ENCODE results near the gene BLOC1S5. TPM values are rescaled to one million over a fixed set of nuclear protein-coding genes. Genes with fewer than 3 reads are reported as not detected.

The BLOC1S5 gene
- total RNA-seq, 2 experiments from 2014 or later = 22.6 to 30.7 TPM

DNA sequence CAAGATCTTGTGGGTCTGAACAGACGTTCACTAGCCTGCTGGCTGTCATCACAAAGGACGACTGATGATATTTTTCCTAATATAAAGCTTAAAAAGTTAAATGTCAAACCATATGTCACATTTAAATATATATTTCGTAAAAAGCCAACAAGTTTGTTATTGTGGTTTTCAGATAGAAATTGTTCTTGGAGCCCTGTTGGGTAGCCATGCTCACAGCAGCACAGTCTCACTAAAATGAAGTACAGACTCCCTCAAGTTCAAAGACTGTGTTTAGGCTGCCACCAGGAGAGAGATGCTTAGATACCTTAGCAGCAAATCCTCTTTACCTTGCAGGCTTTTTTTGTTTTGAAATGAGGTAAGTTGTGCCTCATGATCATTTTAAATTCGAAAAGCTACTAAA lies 20.4 kb upstream of the BLOC1S5 start:
- Histone ChIP-seq H3K9me2 (ENCODE audit: insufficient read depth, low read length) (no peaks in the 10 kb centered on the region), H3K79me2 (ENCODE audit: insufficient read depth, low read depth, low read length) (peaks cover 16% of the 10 kb centered on the region; the same call in 1 of the 2 replicates)

DNA sequence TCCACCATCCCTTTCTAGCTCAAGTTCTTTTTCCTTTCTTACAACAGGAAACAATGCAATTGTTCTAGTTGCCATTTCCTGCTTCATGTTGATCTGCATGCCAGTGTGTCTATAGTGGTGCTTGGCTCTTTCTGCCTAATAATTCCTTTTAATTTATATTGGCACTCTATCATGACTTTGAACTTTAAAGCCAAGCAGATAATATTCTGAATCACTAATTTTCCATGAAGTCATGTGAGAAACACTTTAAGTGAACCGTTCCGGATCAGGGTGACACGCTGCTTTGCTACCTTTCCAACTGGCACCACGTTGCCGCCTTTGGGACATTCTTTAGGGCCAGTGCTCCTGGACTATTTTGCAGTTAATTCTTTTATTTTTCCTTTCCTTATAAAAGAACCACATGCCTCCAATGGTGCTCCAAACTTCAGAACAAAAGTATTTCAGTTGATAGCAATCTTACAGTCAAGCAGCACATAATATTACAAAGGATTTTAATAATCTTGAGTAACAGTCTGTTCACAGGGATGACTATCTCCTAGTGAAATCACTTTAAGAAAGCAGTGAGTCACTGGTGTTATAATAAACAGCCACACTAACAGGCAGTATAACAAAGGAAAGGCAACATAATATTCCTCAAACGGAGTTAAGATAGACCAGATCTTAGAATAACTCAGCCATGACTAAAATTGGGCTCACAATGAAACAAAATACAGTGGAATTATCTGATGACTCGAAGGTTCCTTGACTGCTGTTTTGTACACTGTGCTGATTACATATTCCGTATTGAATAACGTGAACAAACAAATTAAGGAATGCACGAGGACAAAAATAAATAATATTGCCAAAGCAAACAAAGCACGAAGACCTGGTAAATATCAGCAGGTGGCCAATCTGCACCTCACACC lies 19.0 kb upstream of the BLOC1S5 start:
- BruUV-seq (replicated peaks) = no TSS peak
- TF ChIP-seq CTCF (conservative IDR thresholded peaks at IDR 0.05; ENCODE audit: low read length) (no peak), EZH2phosphoT487 (IDR thresholded peaks at IDR 0.05; ENCODE audit: borderline replicate concordance, low read depth, low read length) (no peak)
- Histone ChIP-seq H3K27ac (ENCODE audit: low read depth, low read length, poor library complexity, severe bottlenecking) (no peak overlapping the region), H3K4me1 (ENCODE audit: insufficient read depth, low read length, poor library complexity, severe bottlenecking) (no peaks in the 10 kb centered on the region), H3K9me2 (ENCODE audit: insufficient read depth, low read length) (no peaks in the 10 kb centered on the region), H3K4me3 (ENCODE audit: low read depth, low read length, poor library complexity, severe bottlenecking) (no peak overlapping the region), H3K4me2 (ENCODE audit: low read length) (no peak overlapping the region), H3K36me3 (ENCODE audit: insufficient read depth, low read length) (peaks cover 92% of the 10 kb centered on the region), H3K79me2 (ENCODE audit: insufficient read depth, low read depth, low read length) (peaks cover 16% of the 10 kb centered on the region; the same call in 1 of the 2 replicates), H4K20me1 (ENCODE audit: insufficient read depth, low read length) (no peaks in the 10 kb centered on the region), H2AFZ (ENCODE audit: low read length) (no peak overlapping the region), H3K9me3 (ENCODE audit: low read length) (no peaks in the 10 kb centered on the region; the same call in 1 of the 2 replicates)
- DNase-seq (ENCODE audit: low spot score) = no peak
- CTCF ChIA-PET (ENCODE audit: unreplicated experiment) = no interaction called here
- POLR2A ChIA-PET = no interaction called here
- intact Hi-C loops (cut with micrococcal nuclease; ENCODE audit: unreplicated experiment) = no loop called here

More for the DNA sequence above, 20.4 kb upstream of the BLOC1S5 start:
- TF ChIP-seq CTCF (conservative IDR thresholded peaks at IDR 0.05; ENCODE audit: low read length) = no peak
- TF ChIP-seq EZH2phosphoT487 (IDR thresholded peaks at IDR 0.05; ENCODE audit: borderline replicate concordance, low read depth, low read length) = no peak
- H2AFZ ChIP-seq (ENCODE audit: low read length) = no peak overlapping the region
- intact Hi-C loops (cut with micrococcal nuclease; ENCODE audit: unreplicated experiment) = no loop called here
- POLR2A ChIA-PET = interaction anchor here (0.8 to 1.0 kb wide), 2 partner anchors 12 to 19 kb away, joined by 3 to 4 read pairs; no protein-coding TSS in a partner anchor
- H3K9me3 ChIP-seq (ENCODE audit: low read length) = peaks cover 9% of the 10 kb centered on the region; the same call in 1 of the 2 replicates
- DNase-seq (ENCODE audit: low spot score) = no peak
- no peak overlapping the region for H3K27ac ChIP-seq (ENCODE audit: low read depth, low read length, poor library complexity, severe bottlenecking)
- BruUV-seq (replicated peaks) = no TSS peak
- no peaks in the 10 kb centered on the region for H4K20me1 ChIP-seq (ENCODE audit: insufficient read depth, low read length)
- H3K4me3 ChIP-seq (ENCODE audit: low read depth, low read length, poor library complexity, severe bottlenecking) = no peak overlapping the region
- H3K4me1 ChIP-seq (ENCODE audit: insufficient read depth, low read length, poor library complexity, severe bottlenecking) = no peaks in the 10 kb centered on the region
- CTCF ChIA-PET (ENCODE audit: unreplicated experiment) = interaction anchor here (0.7 kb wide), 1 partner anchor 18 kb away, joined by 3 read pairs; no protein-coding TSS in a partner anchor
- H3K4me2 ChIP-seq (ENCODE audit: low read length) = no peak overlapping the region
- peaks cover 92% of the 10 kb centered on the region for H3K36me3 ChIP-seq (ENCODE audit: insufficient read depth, low read length)

DNA sequence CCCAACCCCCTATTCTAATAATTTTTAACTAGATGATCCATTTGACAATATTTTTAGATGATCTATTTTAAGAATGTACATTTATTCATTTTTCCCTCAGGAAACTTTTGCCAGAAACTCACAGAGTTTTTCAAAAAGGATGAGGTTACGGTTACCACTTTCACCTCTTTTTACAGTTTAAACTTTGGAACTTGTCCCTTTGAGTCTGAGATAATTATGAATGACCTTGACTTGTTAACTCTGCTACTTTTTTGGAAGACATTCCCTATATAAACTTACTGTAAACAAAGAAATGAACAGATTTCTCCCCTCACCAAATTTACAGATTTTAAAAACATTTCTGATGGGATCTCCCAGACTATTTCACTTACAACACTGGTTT lies 18.4 kb upstream of the BLOC1S5 start:
- Histone ChIP-seq H3K79me2 (ENCODE audit: insufficient read depth, low read depth, low read length) (peaks cover 16% of the 10 kb centered on the region; the same call in 1 of the 2 replicates), H2AFZ (ENCODE audit: low read length) (no peak overlapping the region), H3K27ac (ENCODE audit: low read depth, low read length, poor library complexity, severe bottlenecking) (no peak overlapping the region), H3K9me3 (ENCODE audit: low read length) (no peaks in the 10 kb centered on the region), H3K9me2 (ENCODE audit: insufficient read depth, low read length) (no peaks in the 10 kb centered on the region), H3K36me3 (ENCODE audit: insufficient read depth, low read length) (peaks cover 91% of the 10 kb centered on the region), H3K4me1 (ENCODE audit: insufficient read depth, low read length, poor library complexity, severe bottlenecking) (no peaks in the 10 kb centered on the region), H3K4me3 (ENCODE audit: low read depth, low read length, poor library complexity, severe bottlenecking) (no peak overlapping the region), H3K4me2 (ENCODE audit: low read length) (no peak overlapping the region), H4K20me1 (ENCODE audit: insufficient read depth, low read length) (no peaks in the 10 kb centered on the region)
- TF ChIP-seq CTCF (conservative IDR thresholded peaks at IDR 0.05; ENCODE audit: low read length) = no peak
- TF ChIP-seq EZH2phosphoT487 (IDR thresholded peaks at IDR 0.05; ENCODE audit: borderline replicate concordance, low read depth, low read length) = no peak
- intact Hi-C loops (cut with micrococcal nuclease; ENCODE audit: unreplicated experiment) = no loop called here
- DNase-seq (ENCODE audit: low spot score) = no peak
- no TSS peak for BruUV-seq (replicated peaks)
- ChIA-PET CTCF (ENCODE audit: unreplicated experiment) (no interaction called here), POLR2A (no interaction called here)

Measured in OCI-LY7 (cell line).